Measurements from ENCODE around the gene KLHL35. TPM values are rescaled to one million over a fixed set of nuclear protein-coding genes. Genes with fewer than 3 reads are reported as not detected.

Gene KLHL35
- total RNA-seq, 2 donors from 2014 or later = 6.8 to 7.9 TPM

DNA sequence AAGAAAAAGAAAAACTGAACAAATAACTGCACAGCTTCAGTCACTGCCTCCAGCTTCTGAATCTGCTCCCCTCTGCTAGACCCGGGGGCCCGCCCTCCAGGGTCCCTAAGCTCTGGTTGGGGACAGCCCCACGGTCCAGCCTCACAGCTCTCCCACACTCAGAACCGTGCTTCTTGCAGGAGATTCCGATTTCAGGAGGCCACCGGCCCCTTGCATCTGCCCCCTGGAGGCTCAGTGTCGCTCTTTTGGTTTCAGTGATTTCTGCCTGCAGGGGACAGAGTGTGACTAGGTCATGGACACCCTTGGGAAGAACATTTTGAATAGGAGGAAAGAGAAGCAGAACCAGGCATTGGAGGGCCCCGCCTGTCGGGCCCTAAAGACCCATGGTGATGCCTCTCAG, 56.8 kb downstream of the KLHL35 start:
- H3K4me3 ChIP-seq = no peak overlapping the region
- no peaks in the 10 kb centered on the region for H3K9me3 ChIP-seq
- H3K36me3 ChIP-seq = no peaks in the 10 kb centered on the region
- ATAC-seq (ENCODE audit: insufficient number of reproducible peaks, low FRiP score, low read depth) (no peak), DNase-seq (ENCODE audit: low spot score) (no peak)
- H3K27ac ChIP-seq = no peak overlapping the region
- TF ChIP-seq, protein P1, sequence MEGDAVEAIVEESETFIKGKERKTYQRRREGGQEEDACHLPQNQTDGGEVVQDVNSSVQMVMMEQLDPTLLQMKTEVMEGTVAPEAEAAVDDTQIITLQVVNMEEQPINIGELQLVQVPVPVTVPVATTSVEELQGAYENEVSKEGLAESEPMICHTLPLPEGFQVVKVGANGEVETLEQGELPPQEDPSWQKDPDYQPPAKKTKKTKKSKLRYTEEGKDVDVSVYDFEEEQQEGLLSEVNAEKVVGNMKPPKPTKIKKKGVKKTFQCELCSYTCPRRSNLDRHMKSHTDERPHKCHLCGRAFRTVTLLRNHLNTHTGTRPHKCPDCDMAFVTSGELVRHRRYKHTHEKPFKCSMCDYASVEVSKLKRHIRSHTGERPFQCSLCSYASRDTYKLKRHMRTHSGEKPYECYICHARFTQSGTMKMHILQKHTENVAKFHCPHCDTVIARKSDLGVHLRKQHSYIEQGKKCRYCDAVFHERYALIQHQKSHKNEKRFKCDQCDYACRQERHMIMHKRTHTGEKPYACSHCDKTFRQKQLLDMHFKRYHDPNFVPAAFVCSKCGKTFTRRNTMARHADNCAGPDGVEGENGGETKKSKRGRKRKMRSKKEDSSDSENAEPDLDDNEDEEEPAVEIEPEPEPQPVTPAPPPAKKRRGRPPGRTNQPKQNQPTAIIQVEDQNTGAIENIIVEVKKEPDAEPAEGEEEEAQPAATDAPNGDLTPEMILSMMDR (IDR thresholded peaks at IDR 0.05) = no peak
- H3K27me3 ChIP-seq (replicated peaks; ENCODE audit: insufficient read depth) = no peaks in the 10 kb centered on the region
- H3K4me1 ChIP-seq (ENCODE audit: control insufficient read depth in 1 of 2, low read depth in 2 of 2) = no peaks in the 10 kb centered on the region

DNA sequence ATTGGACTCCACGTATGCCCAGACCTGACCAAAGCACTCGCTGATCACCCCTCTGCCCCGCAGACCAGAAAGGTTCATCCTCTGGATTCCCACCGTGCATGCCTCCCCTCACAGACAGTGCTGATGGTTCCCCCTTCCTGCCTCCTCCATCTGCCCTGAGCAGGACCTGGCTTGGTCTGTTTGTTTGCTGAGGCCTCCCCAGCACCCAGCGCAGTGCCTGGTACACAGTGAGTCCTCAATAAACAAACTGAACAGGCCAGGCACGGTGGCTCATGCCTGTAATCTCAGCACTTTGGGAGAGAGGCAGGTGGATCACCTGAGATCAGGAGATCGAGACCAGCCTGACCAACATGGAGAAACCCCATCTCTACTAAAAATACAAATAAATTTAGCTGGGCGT, 57.4 kb downstream of the KLHL35 start:
- H3K4me1 ChIP-seq (ENCODE audit: control insufficient read depth in 1 of 2, low read depth in 2 of 2) = no peaks in the 10 kb centered on the region
- ATAC-seq (ENCODE audit: insufficient number of reproducible peaks, low FRiP score, low read depth) (no peak), DNase-seq (ENCODE audit: low spot score) (no peak)
- no peaks in the 10 kb centered on the region for H3K9me3 ChIP-seq
- no peak overlapping the region for H3K27ac ChIP-seq
- no peak overlapping the region for H3K4me3 ChIP-seq
- H3K36me3 ChIP-seq = no peaks in the 10 kb centered on the region
- TF ChIP-seq, protein P1 (IDR thresholded peaks at IDR 0.05) = no peak
- H3K27me3 ChIP-seq (replicated peaks; ENCODE audit: insufficient read depth) = no peaks in the 10 kb centered on the region

DNA sequence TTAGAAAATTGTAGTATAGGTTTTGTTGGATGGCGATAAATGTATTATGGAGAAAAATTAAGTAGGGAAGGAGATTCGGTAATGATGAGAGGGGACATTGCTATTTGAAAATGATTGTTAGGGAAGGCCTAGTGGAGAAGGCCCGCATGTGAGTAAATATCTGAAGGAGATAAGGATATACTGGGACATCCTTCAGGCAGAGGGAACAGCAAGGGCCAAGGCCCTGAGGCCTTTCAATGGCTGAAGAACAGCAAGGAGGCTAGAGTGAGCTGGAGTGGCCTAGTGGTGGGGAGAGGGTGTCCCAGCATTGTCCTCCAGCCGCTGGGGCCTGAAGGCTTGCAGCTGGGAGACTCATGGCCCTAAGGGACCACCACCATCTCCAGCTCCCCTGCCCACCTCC, 58.4 kb downstream of the KLHL35 start:
- DNase-seq (ENCODE audit: low spot score) = no peak
- H3K27me3 ChIP-seq (replicated peaks; ENCODE audit: insufficient read depth) = no peaks in the 10 kb centered on the region
- H3K4me1 ChIP-seq (ENCODE audit: control insufficient read depth in 1 of 2, low read depth in 2 of 2) = no peaks in the 10 kb centered on the region
- ATAC-seq (ENCODE audit: insufficient number of reproducible peaks, low FRiP score, low read depth) = no peak
- H3K9me3 ChIP-seq = no peaks in the 10 kb centered on the region
- no peak overlapping the region for H3K4me3 ChIP-seq
- no peak overlapping the region for H3K27ac ChIP-seq
- TF ChIP-seq, protein P1 (IDR thresholded peaks at IDR 0.05) = no peak
- H3K36me3 ChIP-seq = no peaks in the 10 kb centered on the region

DNA sequence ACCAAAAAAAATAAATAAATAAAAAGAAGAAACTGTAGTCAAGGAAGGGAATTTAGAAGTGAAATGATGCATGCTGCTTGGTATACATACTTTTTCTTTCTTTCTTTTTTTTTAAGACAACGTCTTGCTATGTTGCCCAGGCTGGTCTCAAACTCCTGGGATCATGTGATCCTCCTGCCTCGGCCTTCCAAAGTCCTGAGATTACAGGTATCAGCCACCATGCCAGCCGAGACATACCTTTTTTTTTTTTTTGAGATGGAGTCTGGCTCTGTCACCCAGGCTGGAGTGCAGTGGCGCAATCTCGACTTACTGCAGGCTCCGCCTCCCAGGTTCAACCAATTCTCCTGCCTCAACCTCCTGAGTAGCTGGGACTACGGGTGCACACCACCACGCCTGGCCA, 59.8 kb downstream of the KLHL35 start:
- Histone ChIP-seq H3K4me1 (ENCODE audit: control insufficient read depth in 1 of 2, low read depth in 2 of 2) (no peaks in the 10 kb centered on the region), H3K9me3 (no peaks in the 10 kb centered on the region), H3K36me3 (no peaks in the 10 kb centered on the region), H3K27me3 (replicated peaks; ENCODE audit: insufficient read depth) (no peaks in the 10 kb centered on the region), H3K27ac (no peak overlapping the region), H3K4me3 (no peak overlapping the region)
- DNase-seq (ENCODE audit: low spot score) (no peak), ATAC-seq (ENCODE audit: insufficient number of reproducible peaks, low FRiP score, low read depth) (no peak)
- TF ChIP-seq, protein P1 (IDR thresholded peaks at IDR 0.05) = no peak

Other genes starting within 250 kb of the KLHL35 start
- gene TPBGL, start 192.4 kb downstream of the KLHL35 start, total RNA-seq = under 1 TPM in 1 of 2 donors, not detected in 1; 0.21 TPM
- 10 to 100 TPM; 27.1 to 30.6 TPM for gene ARRB1, start 81.5 kb downstream of the KLHL35 start, total RNA-seq
- gene RPS3, start 33.7 kb downstream of the KLHL35 start, total RNA-seq = 100 to 1,000 TPM; 560 to 708 TPM
- gene GDPD5, start 92.7 kb upstream of the KLHL35 start, total RNA-seq = 10 to 100 TPM; 30.8 to 34.9 TPM
- 100 to 1,000 TPM; 367 to 480 TPM for gene SERPINH1, start 129.1 kb upstream of the KLHL35 start, total RNA-seq
- gene MAP6, start 235.8 kb upstream of the KLHL35 start, total RNA-seq = 10 to 100 TPM; 15.6 to 16.4 TPM

All from thoracic aorta (tissue), 2 donors.